Measurements from ENCODE around the gene COL11A1.
"Not testable (repeated sequence)": the region's sequence is repeated elsewhere in the genome, so short reads cannot be mapped to it uniquely, and the experiment has no call there.

The COL11A1 gene

GRCh38 chr1:103108376-103109150 lies at the start of gene COL11A1:
Gene COL11A1 (minus strand): TSS chr1:103108522. CDS start chr1:103108178, 344 bp downstream.
- no peak for DNase-seq

GRCh38 chr1:103156966-103157365 lies 48.6 kb upstream of the COL11A1 start:
- DNase-seq = no peak

- no peak for DNase-seq
Measured at GRCh38 chr1:103146166-103146565, 37.8 kb upstream of the COL11A1 start.

DNA sequence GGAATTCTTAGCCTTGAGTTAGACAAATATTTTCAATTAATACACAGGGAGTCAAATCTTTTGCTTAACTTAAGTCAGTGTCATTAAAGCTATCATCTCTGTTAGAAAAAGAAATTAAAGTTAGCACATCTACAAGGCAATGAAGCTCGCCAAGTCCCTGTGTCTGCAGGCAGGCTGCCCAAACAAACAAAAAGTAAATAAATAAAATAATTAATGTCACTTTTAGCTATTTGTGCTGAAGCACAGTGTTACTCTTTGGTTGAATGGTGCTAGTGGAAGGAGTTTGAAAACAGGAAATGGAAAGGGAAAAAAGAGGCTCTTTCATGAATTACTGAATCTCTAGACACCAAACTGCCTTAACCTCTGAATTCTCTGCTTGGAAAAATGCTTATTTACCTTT lies 37.1 kb upstream of the COL11A1 start:
- no peak for DNase-seq

GRCh38 chr1:103144681-103145080 lies 36.4 kb upstream of the COL11A1 start:
- no peak for DNase-seq

DNA sequence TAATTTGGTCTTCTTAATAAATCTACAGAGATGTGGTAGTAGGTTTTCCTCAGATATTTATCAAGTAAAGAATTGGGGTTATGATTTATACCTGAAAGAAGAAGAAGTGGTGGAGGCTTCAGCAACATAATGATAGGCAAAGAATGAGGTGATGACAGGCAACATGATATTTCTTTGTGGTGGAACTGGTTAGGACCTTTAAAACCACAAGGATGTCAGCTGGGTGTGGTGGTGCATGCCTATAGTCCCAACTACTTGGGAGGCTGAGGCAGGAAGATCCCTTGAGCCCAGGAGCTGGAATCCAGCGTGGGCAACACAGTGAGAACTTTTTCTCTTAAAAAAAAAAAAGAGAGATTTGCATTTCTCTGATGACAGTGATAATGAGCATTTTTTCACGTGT lies 34.1 kb upstream of the COL11A1 start:
- no peak for DNase-seq

GRCh38 chr1:103129796-103130195 lies 21.5 kb upstream of the COL11A1 start:
- DNase-seq = no peak

GRCh38 chr1:103129255-103129654 lies 20.9 kb upstream of the COL11A1 start:
- no peak for DNase-seq

DNA sequence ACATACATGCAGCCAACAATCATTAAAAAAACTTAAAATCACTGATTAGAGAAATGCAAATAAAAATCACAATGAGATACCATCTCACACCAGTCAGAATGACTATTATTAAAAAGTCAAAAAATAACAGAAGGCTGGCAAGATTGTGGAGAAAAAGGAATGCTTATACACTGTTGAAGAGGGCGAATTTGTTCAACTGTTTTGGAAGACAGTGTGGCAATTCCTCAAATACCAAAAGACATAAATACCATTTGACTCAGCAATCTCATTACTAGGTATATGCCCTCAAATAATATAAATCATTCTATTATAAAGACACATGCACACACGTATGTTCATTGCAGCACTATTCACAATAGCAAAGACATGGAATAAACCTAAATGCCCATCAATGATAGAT lies 19.9 kb upstream of the COL11A1 start:
- DNase-seq = not testable (repeated sequence)

DNA sequence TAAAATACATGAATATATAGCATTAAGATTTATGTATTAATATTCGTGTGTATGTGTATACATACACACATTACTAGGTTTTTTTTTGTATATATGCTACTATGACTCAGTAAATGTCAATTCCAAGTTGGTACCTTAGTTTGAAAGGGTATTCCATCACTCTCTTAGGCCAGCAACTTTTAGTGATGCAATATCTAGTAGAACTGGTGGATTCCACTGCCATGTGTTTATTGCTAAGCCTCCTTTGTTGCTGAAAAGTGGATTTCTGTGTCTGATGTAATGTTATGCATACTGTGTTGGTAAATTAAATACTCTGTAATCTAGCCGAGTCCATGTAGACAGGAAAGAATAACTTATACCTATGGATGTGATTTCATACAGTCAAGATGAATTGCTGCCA lies 16.9 kb upstream of the COL11A1 start:
- DNase-seq = no peak

DNA sequence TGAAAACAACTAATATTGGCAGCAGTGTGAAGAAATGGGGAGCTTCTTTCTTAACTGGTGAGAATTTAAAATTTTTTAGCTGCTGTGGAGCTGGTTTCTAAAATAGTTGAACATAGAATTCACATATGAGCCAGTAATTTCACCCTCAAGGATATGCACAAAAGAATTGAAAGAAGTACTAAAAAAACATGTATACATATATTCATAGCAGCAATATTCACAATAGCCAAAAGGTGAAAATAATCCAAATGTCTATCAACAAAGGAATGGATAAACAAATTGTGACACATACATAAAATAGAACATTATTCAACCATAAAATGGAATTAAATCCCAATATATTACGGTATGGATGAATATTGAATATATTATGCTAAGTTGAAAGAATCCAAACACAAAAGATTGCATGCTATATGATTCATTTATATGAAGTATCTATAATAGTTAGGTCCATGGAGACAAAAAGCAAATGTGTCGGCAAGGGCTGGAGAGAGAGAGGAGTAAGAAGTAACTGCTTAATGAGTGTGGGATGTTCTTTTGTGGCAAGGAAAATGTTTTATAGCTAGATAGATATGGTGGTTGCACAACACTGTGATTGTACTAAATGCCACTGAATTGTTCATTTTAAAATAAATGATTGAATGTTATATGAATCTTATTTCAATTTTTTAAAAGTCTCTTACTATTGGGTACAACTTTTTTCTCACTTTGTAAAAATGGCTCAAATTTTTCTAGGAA lies 14.8 kb upstream of the COL11A1 start:
- no peak for DNase-seq

- no peak for DNase-seq
Measured at GRCh38 chr1:103120981-103121380, 12.7 kb upstream of the COL11A1 start.

GRCh38 chr1:103112546-103112945 lies 4.2 kb upstream of the COL11A1 start:
- DNase-seq = no peak

- no peak for DNase-seq
Measured at GRCh38 chr1:103111926-103112325, 3.6 kb upstream of the COL11A1 start.

- DNase-seq = no peak
Measured at GRCh38 chr1:103110701-103111100, 2.4 kb upstream of the COL11A1 start.

- DNase-seq = no peak
Measured at GRCh38 chr1:103109311-103109920, 1.1 kb upstream of the COL11A1 start.

GRCh38 chr1:103107741-103108375 lies 464 bp downstream of the COL11A1 start:
- DNase-seq = no peak

- DNase-seq = peak; percentile 1
Measured at GRCh38 chr1:103106426-103107341, 1.6 kb downstream of the COL11A1 start.

GRCh38 chr1:103101399-103101798 lies 6.9 kb downstream of the COL11A1 start:
- no peak for DNase-seq

DNA sequence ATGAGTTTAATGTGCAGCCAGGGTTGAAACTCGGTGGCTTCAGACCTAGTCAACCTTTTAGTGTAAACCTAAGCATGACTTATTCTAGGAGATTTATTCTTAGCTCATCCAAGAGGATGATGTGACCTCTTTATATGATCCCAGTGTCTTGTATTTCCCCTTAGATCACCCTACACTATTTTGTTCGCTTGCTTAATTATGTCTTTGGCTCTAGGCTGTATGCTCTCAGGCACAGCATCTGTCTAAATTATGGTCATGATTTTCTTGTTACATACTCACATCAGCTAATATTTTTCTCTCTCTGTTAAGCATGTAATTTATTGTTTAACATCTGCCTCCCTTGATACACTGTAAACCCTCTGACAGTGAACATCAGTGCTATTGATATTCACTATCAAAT lies 19.1 kb downstream of the COL11A1 start:
- no peak for DNase-seq

GRCh38 chr1:103087256-103087655 lies 21.1 kb downstream of the COL11A1 start:
- DNase-seq = no peak

DNA sequence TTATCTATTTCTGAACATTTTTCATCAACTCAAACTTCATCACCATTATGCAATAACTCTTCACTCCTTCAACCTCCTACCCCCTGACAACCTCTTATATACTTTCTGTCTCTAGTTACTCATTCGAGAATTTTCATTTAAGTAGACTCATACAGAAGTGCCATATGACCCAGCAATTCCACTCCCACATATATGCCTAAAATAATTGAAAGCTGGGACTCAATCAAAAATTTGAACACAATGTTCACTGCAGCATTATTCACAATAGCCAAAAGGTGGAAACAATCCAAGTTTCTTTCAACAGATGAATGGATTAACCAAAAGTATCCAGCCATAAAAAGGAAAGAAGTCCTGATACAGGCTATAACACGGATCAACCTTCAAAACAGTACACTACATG lies 24.1 kb downstream of the COL11A1 start:
- no peak for DNase-seq

All from CD4-positive, alpha-beta T cell treated with Interleukin-10 for 1 hour (primary cell).